GM21515 (cell line): ENCODE data around the gene RAB33B.
"Not testable (repeated sequence)": the region's sequence is repeated elsewhere in the genome, so short reads cannot be mapped to it uniquely, and the experiment has no call there.

Experiments
- ATAC-seq: cut with Tn5 transposase; IDR thresholded peaks from one replicate; pipeline ENCODE4 v1.9.1; 2021; ENCODE audit not compliant: unreplicated experiment

The RAB33B gene

DNA sequence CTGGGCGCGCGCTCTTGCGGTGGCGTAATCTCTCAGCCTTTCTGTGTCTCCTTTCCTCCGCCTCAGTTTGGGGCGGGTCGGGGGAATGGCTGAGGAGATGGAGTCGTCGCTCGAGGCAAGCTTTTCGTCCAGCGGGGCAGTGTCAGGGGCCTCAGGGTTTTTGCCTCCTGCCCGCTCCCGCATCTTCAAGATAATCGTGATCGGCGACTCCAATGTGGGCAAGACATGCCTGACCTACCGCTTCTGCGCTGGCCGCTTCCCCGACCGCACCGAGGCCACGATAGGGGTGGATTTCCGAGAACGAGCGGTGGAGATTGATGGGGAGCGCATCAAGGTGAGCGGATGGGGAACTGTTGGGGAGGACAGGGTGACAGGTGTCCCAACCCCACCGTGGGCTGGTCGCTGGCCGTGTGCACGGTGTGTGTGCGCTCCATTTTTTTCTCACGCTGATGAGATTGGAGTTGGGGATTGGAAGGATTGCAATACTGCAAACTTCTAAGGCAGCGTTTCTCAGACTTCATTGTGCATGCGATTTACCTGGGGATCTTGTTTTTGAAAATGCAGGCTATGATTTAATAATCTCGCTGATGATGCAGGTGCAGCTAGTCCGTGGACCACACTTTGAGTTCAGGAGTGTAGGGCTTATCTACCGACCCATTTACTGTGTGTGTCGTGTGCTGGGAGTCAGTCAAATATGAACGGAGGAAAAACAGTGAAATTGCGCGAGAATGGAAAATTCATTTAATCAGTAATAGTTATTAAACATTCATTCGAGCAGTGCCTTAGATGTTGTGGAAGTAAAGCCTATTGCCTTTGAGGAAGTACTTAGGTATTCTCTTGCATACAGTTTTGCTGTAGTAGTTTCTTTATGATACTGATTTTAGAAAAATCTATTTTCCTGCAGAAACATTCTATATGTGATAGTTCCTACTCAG lies at the start of gene RAB33B:
RAB33B (plus strand) TSS at position 11 of the 935 bp plus-strand sequence; CDS start at position 86, 75 bp downstream.
- ATAC-seq = peak; percentile 3

DNA sequence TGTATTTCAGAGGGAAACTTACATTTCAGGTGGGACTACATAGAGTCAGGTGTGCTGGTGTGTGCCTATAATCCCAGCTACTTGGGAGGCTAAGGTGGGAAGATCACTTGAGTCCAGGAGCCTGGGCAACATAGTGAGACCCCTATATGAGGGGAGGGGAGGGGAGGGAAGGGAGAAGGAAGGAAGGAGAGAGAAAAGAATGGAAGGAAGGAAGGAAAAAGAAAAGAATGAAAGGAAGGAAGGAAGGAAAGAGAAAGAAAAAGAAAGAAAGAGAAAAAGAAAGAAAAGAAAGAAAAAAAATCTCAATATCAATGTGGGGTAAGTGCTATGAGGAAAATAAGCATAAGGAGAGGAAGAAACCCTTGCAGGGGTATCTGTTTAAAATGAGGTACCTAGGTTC lies 43.6 kb upstream of the RAB33B start:
- ATAC-seq = no peak

GRCh38 chr4:139414671-139415210 lies 39.2 kb upstream of the RAB33B start:
- not testable (repeated sequence) for ATAC-seq

DNA sequence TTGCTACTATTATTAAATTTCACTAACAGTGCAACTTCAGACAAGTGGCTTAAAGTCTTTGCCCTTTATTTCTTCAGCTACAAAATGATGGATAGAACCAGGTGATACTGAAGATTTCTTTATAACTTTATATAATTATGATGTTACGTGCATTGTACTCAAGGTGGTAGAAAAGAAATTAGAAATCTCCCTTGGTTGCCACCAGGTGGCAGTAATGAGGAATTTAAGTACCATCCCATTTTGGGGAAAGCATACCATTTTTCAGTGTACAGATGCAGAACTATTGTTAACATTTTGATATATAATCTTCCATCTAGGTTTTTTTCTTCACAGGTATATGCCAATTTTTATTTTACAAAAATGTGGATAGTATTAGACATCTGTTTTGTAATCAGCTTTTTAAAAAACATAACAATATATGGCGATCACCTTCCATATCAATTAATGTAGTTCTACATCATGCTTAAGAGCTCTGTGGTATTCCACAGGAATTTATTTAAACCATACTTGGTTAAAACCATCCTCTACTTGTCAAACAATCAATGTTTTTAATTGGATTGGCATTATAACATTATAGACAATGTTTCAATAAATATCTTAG lies 37.7 kb upstream of the RAB33B start:
- no peak for ATAC-seq

DNA sequence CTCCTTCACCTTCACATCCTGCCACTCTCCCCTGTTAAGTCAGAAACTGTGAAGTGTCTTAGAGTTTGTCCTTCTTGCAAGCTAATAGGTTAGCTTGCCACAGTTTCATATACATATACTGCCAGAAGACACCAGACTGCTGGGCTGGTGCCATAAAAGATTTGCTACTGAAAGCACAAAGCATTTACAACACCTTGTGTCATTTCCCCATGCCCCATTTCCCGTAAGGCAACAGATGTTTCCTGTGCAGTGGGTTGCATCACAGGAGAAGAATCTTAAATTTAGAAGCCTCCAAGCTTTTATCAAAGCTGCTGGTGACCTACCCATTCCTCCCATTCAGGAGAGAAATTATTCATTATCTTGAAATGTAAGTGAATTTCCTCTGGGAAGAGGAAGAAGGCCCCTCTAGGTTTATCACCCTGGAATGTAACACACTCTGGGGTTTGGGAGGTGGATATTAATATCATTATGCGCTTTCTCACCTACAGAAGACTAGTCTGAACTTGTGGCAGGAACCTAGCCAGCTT lies 34.5 kb upstream of the RAB33B start:
- peak; percentile 77 for ATAC-seq

GRCh38 chr4:139420652-139421051 lies 33.3 kb upstream of the RAB33B start:
- no peak for ATAC-seq

- ATAC-seq = no peak
Observed at GRCh38 chr4:139436122-139436521, 17.8 kb upstream of the RAB33B start.

- ATAC-seq = no peak
Observed at GRCh38 chr4:139438141-139438540, 15.8 kb upstream of the RAB33B start.

DNA sequence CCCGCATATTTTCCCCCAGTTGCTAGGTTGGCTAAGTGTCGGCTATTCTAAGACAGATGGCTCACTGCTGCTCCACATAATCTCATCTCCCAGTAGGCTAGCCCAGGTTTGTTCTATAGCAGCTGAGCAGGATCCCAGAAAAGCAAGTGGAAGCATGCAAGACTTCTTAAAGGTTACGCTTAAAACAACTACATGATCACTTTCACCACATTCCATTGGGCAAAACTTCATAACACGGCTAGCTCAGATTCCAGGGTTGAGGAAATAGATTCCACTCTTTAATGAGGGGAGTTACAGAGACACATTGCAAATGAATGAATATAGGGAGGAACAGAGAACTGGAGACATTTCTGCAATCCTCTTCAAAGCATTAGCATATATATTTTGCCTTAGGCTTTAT lies 12.9 kb upstream of the RAB33B start:
- ATAC-seq = no peak

GRCh38 chr4:139443661-139444060 lies 10.3 kb upstream of the RAB33B start:
- ATAC-seq = no peak

DNA sequence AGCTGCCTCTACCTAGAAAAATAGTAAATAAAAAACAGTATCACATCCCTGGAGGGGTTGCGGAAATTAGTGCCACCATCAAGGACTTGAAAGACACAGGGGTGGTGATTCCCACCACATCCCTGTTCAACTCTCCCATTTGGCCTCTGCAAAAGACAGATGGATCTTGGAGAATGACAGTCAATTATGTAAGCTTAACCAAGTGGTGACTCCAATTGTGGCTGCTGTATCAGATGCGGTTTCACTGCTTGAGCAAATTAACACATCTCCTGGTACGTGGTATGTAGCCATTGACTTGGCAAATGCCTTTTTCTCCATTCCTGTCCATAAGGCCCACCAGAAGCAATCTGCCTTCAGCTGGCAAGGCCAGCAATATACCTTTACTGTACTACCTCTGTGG lies 9.0 kb upstream of the RAB33B start:
- ATAC-seq = not testable (repeated sequence)

DNA sequence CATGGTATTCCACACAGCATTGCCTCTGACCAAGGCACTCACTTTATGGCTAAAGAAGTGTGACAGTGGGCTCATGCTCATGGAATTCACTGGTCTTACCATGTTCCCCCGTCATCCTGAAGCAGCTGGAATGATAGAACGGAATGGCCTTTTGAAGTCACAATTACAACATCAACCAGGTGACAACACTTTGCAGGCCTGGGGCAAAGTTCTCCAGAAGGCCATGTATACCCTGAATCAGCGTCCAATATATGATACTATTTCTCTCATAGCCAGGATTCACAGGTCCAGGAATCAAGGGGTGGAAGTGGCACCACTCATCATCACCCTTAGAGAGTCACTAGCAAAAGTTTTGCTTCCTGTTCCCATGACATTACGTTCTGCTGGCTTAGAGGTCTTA lies 6.8 kb upstream of the RAB33B start:
- not testable (repeated sequence) for ATAC-seq

GRCh38 chr4:139450586-139450985 lies 3.3 kb upstream of the RAB33B start:
- no peak for ATAC-seq

DNA sequence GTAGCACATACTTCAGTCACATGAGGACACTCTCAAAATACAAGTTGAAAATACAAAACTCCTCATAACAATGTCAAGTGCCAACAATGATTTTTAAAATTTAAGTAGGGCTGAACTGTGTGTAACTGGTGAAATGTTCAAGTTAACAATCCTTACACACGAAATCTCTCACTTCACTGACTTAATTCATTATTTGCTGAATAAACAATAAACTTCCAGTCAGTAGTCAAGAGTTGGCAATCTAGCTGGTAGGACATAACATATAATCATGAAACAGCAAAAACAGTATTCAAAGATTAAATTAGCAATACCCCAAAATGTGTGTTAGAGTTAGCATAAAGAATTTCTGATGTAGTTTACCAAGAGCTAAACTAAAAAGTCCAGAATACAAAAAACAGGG lies 1.9 kb upstream of the RAB33B start:
- ATAC-seq = no peak

DNA sequence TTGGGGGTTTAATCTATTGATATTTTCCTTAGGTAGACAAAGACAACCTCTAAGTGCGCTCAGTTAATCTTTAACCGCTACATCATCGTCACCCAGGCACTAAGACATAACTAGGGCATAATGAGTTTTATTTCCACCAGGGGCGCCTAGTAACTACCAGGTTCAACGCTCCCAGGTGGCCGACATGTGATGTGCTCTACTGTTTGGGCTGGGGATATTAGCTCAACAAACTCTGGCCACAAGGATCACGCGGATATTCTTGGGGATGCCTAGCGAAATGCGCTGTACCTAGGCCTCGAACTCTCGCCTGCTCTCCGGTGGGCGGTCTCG lies 915 bp upstream of the RAB33B start:
- ATAC-seq = peak; percentile 46

GRCh38 chr4:139453371-139454110 lies 380 bp upstream of the RAB33B start:
- peak; percentile 89 for ATAC-seq

DNA sequence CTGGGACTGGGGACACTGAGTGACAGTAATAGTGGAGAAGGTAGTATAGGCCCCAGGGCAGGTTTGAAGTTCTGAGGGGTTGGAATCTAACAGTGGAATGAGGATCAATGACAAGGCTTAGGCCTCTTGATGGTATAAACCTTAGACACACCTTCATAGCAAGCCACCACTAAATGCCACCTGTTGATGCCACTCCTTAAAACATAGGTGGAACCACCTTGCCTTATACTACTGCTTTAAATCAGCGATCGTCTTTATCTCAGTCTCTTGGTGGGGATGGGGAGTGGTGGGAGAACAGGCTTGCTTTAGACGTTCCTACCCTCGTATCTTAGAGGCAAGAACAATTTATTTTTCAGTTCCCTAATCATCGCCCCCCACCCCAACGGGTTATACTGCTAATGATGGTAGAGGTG lies 1.2 kb downstream of the RAB33B start:
- ATAC-seq = no peak

DNA sequence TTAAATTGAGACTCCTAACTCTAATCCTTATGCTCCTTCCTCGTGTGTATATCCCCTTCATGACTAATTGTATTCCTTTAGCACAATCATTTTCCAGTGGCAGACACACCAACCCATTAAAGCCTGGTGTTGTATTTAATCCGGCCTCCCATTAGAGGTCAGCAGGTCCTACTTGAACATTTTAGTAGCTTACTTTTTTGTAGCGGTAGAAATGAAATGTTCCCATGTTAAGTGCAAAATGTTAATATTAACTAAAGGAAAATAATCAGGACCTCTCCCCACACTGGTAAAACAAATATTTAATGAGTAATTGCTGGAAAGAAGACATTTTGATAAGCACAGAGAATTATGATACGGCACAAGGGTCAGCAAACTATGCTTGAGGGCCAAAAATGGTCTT lies 3.4 kb downstream of the RAB33B start:
- ATAC-seq = no peak

DNA sequence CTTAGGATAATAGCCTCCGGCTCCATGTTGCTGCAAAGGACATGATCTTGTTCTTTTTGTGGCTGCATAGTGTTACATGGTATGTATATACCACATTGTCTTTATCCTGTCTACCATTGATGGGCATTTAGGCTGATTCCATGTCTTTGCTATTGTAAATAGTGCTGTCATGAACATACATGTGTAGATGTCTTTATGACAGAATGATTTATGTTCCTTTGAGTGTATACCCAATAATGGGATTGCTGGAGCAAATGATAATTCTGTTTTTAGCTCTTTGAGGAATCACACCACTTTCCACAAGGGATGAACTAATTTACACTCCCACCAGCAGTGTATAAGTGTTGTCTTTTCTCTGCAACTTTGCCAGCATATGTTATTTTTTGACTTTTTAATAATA lies 4.6 kb downstream of the RAB33B start:
- ATAC-seq = no peak

- no peak for ATAC-seq
Observed at GRCh38 chr4:139458999-139459398, 5.1 kb downstream of the RAB33B start.

DNA sequence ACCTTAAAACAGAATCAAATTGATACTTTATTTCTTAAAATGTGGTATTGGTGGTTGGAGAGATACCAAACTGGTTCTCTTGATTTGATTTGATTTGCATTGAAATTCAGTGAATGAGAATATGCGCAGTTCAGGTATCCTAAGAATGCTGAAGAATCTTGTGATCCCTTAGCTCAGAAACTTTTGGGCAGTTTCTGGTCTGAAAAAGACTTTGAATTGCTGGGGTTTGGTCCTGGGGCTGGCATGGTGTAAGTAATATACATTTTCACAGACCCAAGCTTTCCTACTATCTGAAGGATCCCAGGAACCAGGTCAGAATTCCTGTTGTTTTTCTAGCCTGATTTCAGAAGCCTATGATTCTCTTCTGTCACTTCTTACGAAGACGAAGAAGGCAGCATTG lies 6.6 kb downstream of the RAB33B start:
- ATAC-seq = no peak
